Measurements from ENCODE around the gene DDX21. TPM values are rescaled to one million over a fixed set of nuclear protein-coding genes. Genes with fewer than 3 reads are reported as not detected.

Gene DDX21

GRCh38 chr10:69014171-69014570, 58.2 kb downstream of the DDX21 start:
- H3K4me2 ChIP-seq (ENCODE audit: low read length), result no peak overlapping the region
- no peaks in the 10 kb centered on the region for H3K27me3 ChIP-seq (ENCODE audit: control insufficient read depth, insufficient read depth, low read length)
- peaks cover 56% of the 10 kb centered on the region for H3K36me3 ChIP-seq (ENCODE audit: insufficient read depth, low read length)
- H3K9me3 ChIP-seq (replicated peaks; ENCODE audit: low read length), result no peaks in the 10 kb centered on the region
- no peak overlapping the region for H3K4me3 ChIP-seq (ENCODE audit: low read length)
- H3K9ac ChIP-seq (ENCODE audit: low read depth, low read length), result no peak overlapping the region
- H3K4me1 ChIP-seq (ENCODE audit: control insufficient read depth, insufficient read depth, low read length), result peaks cover 1% of the 10 kb centered on the region

GRCh38 chr10:69018613-69019012, 62.6 kb downstream of the DDX21 start:
- H3K27me3 ChIP-seq (ENCODE audit: control insufficient read depth, insufficient read depth, low read length), result no peaks in the 10 kb centered on the region
- H3K9ac ChIP-seq (ENCODE audit: low read depth, low read length), result no peak overlapping the region
- no peaks in the 10 kb centered on the region for H3K4me1 ChIP-seq (ENCODE audit: control insufficient read depth, insufficient read depth, low read length)
- H3K4me2 ChIP-seq (ENCODE audit: low read length), result no peak overlapping the region
- no peaks in the 10 kb centered on the region for H3K9me3 ChIP-seq (replicated peaks; ENCODE audit: low read length)
- H3K4me3 ChIP-seq (ENCODE audit: low read length), result no peak overlapping the region
- H3K36me3 ChIP-seq (ENCODE audit: insufficient read depth, low read length), result peaks cover 37% of the 10 kb centered on the region

GRCh38 chr10:69022611-69023010, 66.6 kb downstream of the DDX21 start:
- no peaks in the 10 kb centered on the region for H3K4me1 ChIP-seq (ENCODE audit: control insufficient read depth, insufficient read depth, low read length)
- H3K36me3 ChIP-seq (ENCODE audit: insufficient read depth, low read length), result peaks cover 9% of the 10 kb centered on the region
- H3K9ac ChIP-seq (ENCODE audit: low read depth, low read length), result no peak overlapping the region
- H3K27me3 ChIP-seq (ENCODE audit: control insufficient read depth, insufficient read depth, low read length), result no peaks in the 10 kb centered on the region
- no peak overlapping the region for H3K4me3 ChIP-seq (ENCODE audit: low read length)
- H3K4me2 ChIP-seq (ENCODE audit: low read length), result no peak overlapping the region
- no peaks in the 10 kb centered on the region for H3K9me3 ChIP-seq (replicated peaks; ENCODE audit: low read length)

GRCh38 chr10:69025370-69025896, 69.5 kb downstream of the DDX21 start:
- peaks cover 3% of the 10 kb centered on the region for H3K9me3 ChIP-seq (replicated peaks; ENCODE audit: low read length)
- no peaks in the 10 kb centered on the region for H3K27me3 ChIP-seq (ENCODE audit: control insufficient read depth, insufficient read depth, low read length)
- H3K9ac ChIP-seq (ENCODE audit: low read depth, low read length), result no peak overlapping the region
- no peak overlapping the region for H3K4me2 ChIP-seq (ENCODE audit: low read length)
- no peaks in the 10 kb centered on the region for H3K36me3 ChIP-seq (ENCODE audit: insufficient read depth, low read length)
- H3K4me1 ChIP-seq (ENCODE audit: control insufficient read depth, insufficient read depth, low read length), result no peaks in the 10 kb centered on the region
- H3K4me3 ChIP-seq (ENCODE audit: low read length), result no peak overlapping the region

- H3K4me1 ChIP-seq (ENCODE audit: control insufficient read depth, insufficient read depth, low read length), result no peaks in the 10 kb centered on the region
- no peak overlapping the region for H3K4me2 ChIP-seq (ENCODE audit: low read length)
- H3K4me3 ChIP-seq (ENCODE audit: low read length), result no peak overlapping the region
- no peaks in the 10 kb centered on the region for H3K27me3 ChIP-seq (ENCODE audit: control insufficient read depth, insufficient read depth, low read length)
- no peak overlapping the region for H3K9ac ChIP-seq (ENCODE audit: low read depth, low read length)
- H3K9me3 ChIP-seq (replicated peaks; ENCODE audit: low read length), result peaks cover 3% of the 10 kb centered on the region
- no peaks in the 10 kb centered on the region for H3K36me3 ChIP-seq (ENCODE audit: insufficient read depth, low read length)
These were observed 77.3 kb downstream of the DDX21 start for GRCh38 chr10:69033256-69033655.

Small RNA genes within 50 kb of the gene (small RNA-seq; reads per million reads assigned to genes)
- not detected for gene RNU6-571P

All from skeletal muscle satellite cell (primary cell).